ENCODE measurements around the gene IFI6. TPM values are rescaled to one million over a fixed set of nuclear protein-coding genes. Genes with fewer than 3 reads are reported as not detected.
"Not testable (repeated sequence)": the region's sequence is repeated elsewhere in the genome, so short reads cannot be mapped to it uniquely, and the experiment has no call there.

Gene IFI6
- total RNA-seq, 1 experiment from 2014 or later: 14.8 TPM

DNA sequence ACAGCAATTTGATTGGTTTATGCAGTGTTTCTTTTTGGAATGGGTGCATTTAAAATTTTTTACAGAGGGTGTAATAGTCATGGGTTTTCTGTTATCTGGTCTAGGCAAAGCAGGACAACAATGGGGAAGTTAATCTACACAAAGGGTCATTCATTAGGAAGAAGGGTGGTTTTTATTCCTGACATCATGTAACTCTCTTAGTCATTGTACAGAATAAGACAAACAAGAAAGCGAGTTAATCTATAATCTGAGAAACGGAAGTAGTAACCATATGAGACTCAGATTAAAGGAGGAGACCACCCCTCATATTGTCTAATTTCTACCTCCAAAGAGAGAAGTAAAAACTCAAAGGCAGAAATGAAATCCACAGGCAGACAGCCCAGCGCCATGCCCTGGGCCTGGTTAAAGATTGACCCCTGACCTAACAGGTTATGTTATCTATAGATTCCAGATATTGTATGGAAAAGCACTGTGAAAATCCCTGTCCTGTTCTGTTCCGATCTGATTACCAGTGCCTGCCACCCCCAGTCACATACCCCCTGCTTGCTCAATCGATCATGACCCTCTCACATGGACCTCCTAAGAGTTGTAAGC, 10.5 kb upstream of the IFI6 start:
- Histone ChIP-seq H3K4me1 (ENCODE audit: control insufficient read depth in 1 of 2, insufficient read depth in 2 of 2, low read length in 2 of 2) (peaks cover 7 to 14% of the 10 kb centered on the region in 2 experiments; a peak in 3 of 4 replicates), H3K27ac (ENCODE audit: low read depth, low read length) (no peak overlapping the region), H3K36me3 (ENCODE audit: control insufficient read depth in 1 of 2, insufficient read depth in 2 of 2, low read length in 2 of 2) (no peaks in the 10 kb centered on the region), H4K20me1 (ENCODE audit: insufficient read depth) (no peaks in the 10 kb centered on the region), H3K79me2 (ENCODE audit: insufficient read depth, low read length) (no peaks in the 10 kb centered on the region), H2AFZ (ENCODE audit: low read depth, low read length, poor library complexity, severe bottlenecking) (no peak overlapping the region), H3K9ac (ENCODE audit: low read length) (no peak overlapping the region), H3K27me3 (ENCODE audit: insufficient read depth, low read length) (no peaks in the 10 kb centered on the region), H3K4me3 (replicated peaks in 1 of 2; ENCODE audit: low read depth in 1 of 2, low read length in 2 of 2) (no peak overlapping the region), H3K4me2 (ENCODE audit: low read length) (no peak overlapping the region), H3K9me3 (ENCODE audit: control insufficient read depth in 1 of 2, insufficient read depth in 1 of 2, low read depth in 1 of 2, low read length in 2 of 2) (peaks cover 4 to 5% of the 10 kb centered on the region in 2 experiments; a peak in 2 of 4 replicates), H3K9me2 (ENCODE audit: insufficient read depth) (no peaks in the 10 kb centered on the region)
- ATAC-seq (no peak), DNase-seq (ENCODE audit: low read depth, low spot score) (no peak)
- BruUV-seq (replicated peaks): no TSS peak
- POLR2A ChIA-PET: no interaction called here
- CTCF ChIA-PET: no interaction called here
- intact Hi-C loops (cut with micrococcal nuclease): no loop called here
- TF ChIP-seq ZFX (IDR thresholded peaks at IDR 0.05): no peak
- TF ChIP-seq POLR2A (IDR thresholded peaks at IDR 0.05; ENCODE audit: borderline replicate concordance, extremely low read depth, insufficient read depth, insufficient read length): no peak
- no peak for TF ChIP-seq CEBPB (IDR thresholded peaks at IDR 0.05; ENCODE audit: low read depth)
- no peak for TF ChIP-seq JUND (IDR thresholded peaks at IDR 0.05)
- TF ChIP-seq, protein P1, sequence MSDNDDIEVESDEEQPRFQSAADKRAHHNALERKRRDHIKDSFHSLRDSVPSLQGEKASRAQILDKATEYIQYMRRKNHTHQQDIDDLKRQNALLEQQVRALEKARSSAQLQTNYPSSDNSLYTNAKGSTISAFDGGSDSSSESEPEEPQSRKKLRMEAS (IDR thresholded peaks at IDR 0.05): no peak
- no peak for TF ChIP-seq CTCF (IDR thresholded peaks at IDR 0.05 in 2 of 3, conservative IDR thresholded peaks at IDR 0.05 in 1 of 3; ENCODE audit: borderline replicate concordance in 1 of 3, insufficient read depth in 1 of 3, low read depth in 2 of 3, low read length in 2 of 3)
- no peak for TF ChIP-seq SP1 (IDR thresholded peaks at IDR 0.05; ENCODE audit: low read depth)
- no peak for TF ChIP-seq ZNF274 (IDR thresholded peaks at IDR 0.05; ENCODE audit: low read depth, low read length)
- TF ChIP-seq SRF (IDR thresholded peaks at IDR 0.05; ENCODE audit: low read depth): no peak
- RAD21 ChIA-PET (ENCODE audit: low non-redundant PET in 1 of 2, low total read pairs in 2 of 2, uncharacterized antibody in 2 of 2, unreplicated experiment in 2 of 2): no interaction called here

DNA sequence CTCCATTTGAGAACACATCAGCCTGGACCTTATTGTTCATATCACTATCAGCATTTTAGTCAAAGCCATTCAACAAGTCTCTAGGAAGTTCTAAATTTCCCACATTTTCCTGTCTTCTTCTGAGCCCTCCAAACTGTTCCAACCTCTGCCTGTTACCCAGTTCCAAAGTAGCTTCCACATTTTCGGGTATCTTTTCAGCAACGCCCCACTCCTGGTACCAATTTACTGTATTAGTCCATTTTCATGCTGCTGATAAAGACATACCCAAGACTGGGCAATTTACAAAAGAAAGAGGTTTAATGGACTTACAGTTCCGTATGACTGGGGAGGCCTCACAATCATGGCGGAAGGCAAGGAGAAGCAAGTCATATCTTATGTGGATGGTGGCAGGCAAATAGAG, 9.6 kb upstream of the IFI6 start:
- H3K36me3 ChIP-seq (ENCODE audit: control insufficient read depth in 1 of 2, insufficient read depth in 2 of 2, low read length in 2 of 2); BruUV-seq (replicated peaks); H3K4me3 ChIP-seq (replicated peaks in 1 of 2; ENCODE audit: low read depth in 1 of 2, low read length in 2 of 2); H4K20me1 ChIP-seq (ENCODE audit: insufficient read depth); intact Hi-C loops (cut with micrococcal nuclease); H3K4me1 ChIP-seq (ENCODE audit: control insufficient read depth in 1 of 2, insufficient read depth in 2 of 2, low read length in 2 of 2); H3K27ac ChIP-seq (ENCODE audit: low read depth, low read length); H3K9ac ChIP-seq (ENCODE audit: low read length); H3K9me3 ChIP-seq (ENCODE audit: control insufficient read depth in 1 of 2, insufficient read depth in 1 of 2, low read depth in 1 of 2, low read length in 2 of 2); H3K27me3 ChIP-seq (ENCODE audit: insufficient read depth, low read length); DNase-seq (ENCODE audit: low read depth, low spot score); CTCF ChIA-PET; RAD21 ChIA-PET (ENCODE audit: low non-redundant PET in 1 of 2, low total read pairs in 2 of 2, uncharacterized antibody in 2 of 2, unreplicated experiment in 2 of 2); H3K79me2 ChIP-seq (ENCODE audit: insufficient read depth, low read length); H2AFZ ChIP-seq (ENCODE audit: low read depth, low read length, poor library complexity, severe bottlenecking); POLR2A ChIA-PET; H3K9me2 ChIP-seq (ENCODE audit: insufficient read depth); H3K4me2 ChIP-seq (ENCODE audit: low read length); ATAC-seq: not testable (repeated sequence)

- H3K4me3 ChIP-seq (replicated peaks in 1 of 2; ENCODE audit: low read depth in 1 of 2, low read length in 2 of 2); H3K9me2 ChIP-seq (ENCODE audit: insufficient read depth); H2AFZ ChIP-seq (ENCODE audit: low read depth, low read length, poor library complexity, severe bottlenecking); H3K9me3 ChIP-seq (ENCODE audit: control insufficient read depth in 1 of 2, insufficient read depth in 1 of 2, low read depth in 1 of 2, low read length in 2 of 2); RAD21 ChIA-PET (ENCODE audit: low non-redundant PET in 1 of 2, low total read pairs in 2 of 2, uncharacterized antibody in 2 of 2, unreplicated experiment in 2 of 2); POLR2A ChIA-PET; H3K27me3 ChIP-seq (ENCODE audit: insufficient read depth, low read length); H3K27ac ChIP-seq (ENCODE audit: low read depth, low read length); H4K20me1 ChIP-seq (ENCODE audit: insufficient read depth); ATAC-seq; H3K4me2 ChIP-seq (ENCODE audit: low read length); H3K9ac ChIP-seq (ENCODE audit: low read length); H3K36me3 ChIP-seq (ENCODE audit: control insufficient read depth in 1 of 2, insufficient read depth in 2 of 2, low read length in 2 of 2); BruUV-seq (replicated peaks); intact Hi-C loops (cut with micrococcal nuclease); H3K79me2 ChIP-seq (ENCODE audit: insufficient read depth, low read length); H3K4me1 ChIP-seq (ENCODE audit: control insufficient read depth in 1 of 2, insufficient read depth in 2 of 2, low read length in 2 of 2); DNase-seq (ENCODE audit: low read depth, low spot score): not testable (repeated sequence)
- CTCF ChIA-PET: interaction anchor here (1.1 kb wide), 1 partner anchor 11 kb away, joined by 3 read pairs; no protein-coding TSS in a partner anchor
These were observed 8.3 kb upstream of the IFI6 start for GRCh38 chr1:27680225-27680791.

Measured in HCT116 (cell line).